Karpas-422 (cell line): ENCODE results near the gene TUBB3. TPM values are rescaled to one million over a fixed set of nuclear protein-coding genes. Genes with fewer than 3 reads are reported as not detected.
A peak's percentile ranks its signal among the peaks of the same experiment; 100 is the strongest.

Source experiments
- DNase-seq: peaks from one replicate; pipeline ENCODE4 v3.0.0-alpha.2; 2015
- H2AFZ ChIP-seq: fragments of 200-600 bp; sonication (generic); 2 replicates; pipeline ENCODE4 v1.6.1; 2014; ENCODE audit warnings: antibody characterized with exemption, low read length, mixed read lengths
- H3K27ac ChIP-seq: fragments of 200-600 bp; sonication (generic); 2 replicates; pipeline ENCODE4 v1.5.1; 2014; ENCODE audit warnings: mild to moderate bottlenecking, low read length, moderate library complexity
- H3K27me3 ChIP-seq: fragments of 200-600 bp; sonication (generic); 2 replicates; pipeline ENCODE4 v1.6.1; 2014; ENCODE audit warnings: low read length, mixed read lengths
- H3K36me3 ChIP-seq: fragments of 200-600 bp; sonication (generic); 2 replicates; pipeline ENCODE4 v1.6.1; 2014; ENCODE audit warnings: low read length, mixed read lengths; ENCODE audit not compliant: insufficient read depth
- H3K4me1 ChIP-seq: fragments of 200-600 bp; sonication (generic); 2 replicates; pipeline ENCODE4 v1.6.1; 2014; ENCODE audit warnings: mild to moderate bottlenecking, low read length, mixed read lengths
- H3K4me2 ChIP-seq: fragments of 200-600 bp; sonication (generic); 2 replicates; pipeline ENCODE4 v1.6.1; 2014; ENCODE audit warnings: low read length, low read depth, mild to moderate bottlenecking; ENCODE audit not compliant: poor library complexity, severe bottlenecking
- H3K4me3 ChIP-seq: fragments of 200-600 bp; sonication (generic); 2 replicates; pipeline ENCODE4 v1.5.1; 2014; ENCODE audit warnings: mild to moderate bottlenecking, antibody characterized with exemption, low read length, mixed read lengths
- H3K79me2 ChIP-seq: fragments of 200-600 bp; sonication (generic); 2 replicates; pipeline ENCODE4 v1.6.1; 2014; ENCODE audit warnings: mild to moderate bottlenecking, low read length, mixed read lengths
- H3K9ac ChIP-seq: fragments of 200-600 bp; sonication (generic); 2 replicates; pipeline ENCODE4 v1.6.0; 2014; ENCODE audit warnings: low read length
- H3K9me2 ChIP-seq: fragments of 200-600 bp; sonication (generic), shearing (Covaris generic); replicated peaks from 2 replicates; pipeline ENCODE4 v1.6.0; 2014; ENCODE audit warnings: mild to moderate bottlenecking, low read length, moderate library complexity; ENCODE audit not compliant: insufficient read depth
- H3K9me3 ChIP-seq: fragments of 300-700, 200-600 bp; sonication (generic); 2 replicates; pipeline ENCODE4 v1.6.1; 2014; ENCODE audit warnings: low read length, mixed read lengths
- H4K20me1 ChIP-seq: fragments of 200-600 bp; sonication (generic); 2 replicates; pipeline ENCODE4 v1.6.1; 2014; ENCODE audit warnings: mild to moderate bottlenecking, antibody characterized with exemption, low read length, low read depth; ENCODE audit not compliant: insufficient read depth
- total RNA-seq: library from RNA; depleted of rRNA; stranded (reverse); fragments of >200 nt; shearing (Covaris generic); gene quantifications from 2 replicates; pipeline ENCODE4 v1.2.3, GENCODE V29; 2014; ENCODE audit warnings: low replicate concordance

The TUBB3 gene
- total RNA-seq, 1 experiment from 2014 or later = 210 TPM

DNA sequence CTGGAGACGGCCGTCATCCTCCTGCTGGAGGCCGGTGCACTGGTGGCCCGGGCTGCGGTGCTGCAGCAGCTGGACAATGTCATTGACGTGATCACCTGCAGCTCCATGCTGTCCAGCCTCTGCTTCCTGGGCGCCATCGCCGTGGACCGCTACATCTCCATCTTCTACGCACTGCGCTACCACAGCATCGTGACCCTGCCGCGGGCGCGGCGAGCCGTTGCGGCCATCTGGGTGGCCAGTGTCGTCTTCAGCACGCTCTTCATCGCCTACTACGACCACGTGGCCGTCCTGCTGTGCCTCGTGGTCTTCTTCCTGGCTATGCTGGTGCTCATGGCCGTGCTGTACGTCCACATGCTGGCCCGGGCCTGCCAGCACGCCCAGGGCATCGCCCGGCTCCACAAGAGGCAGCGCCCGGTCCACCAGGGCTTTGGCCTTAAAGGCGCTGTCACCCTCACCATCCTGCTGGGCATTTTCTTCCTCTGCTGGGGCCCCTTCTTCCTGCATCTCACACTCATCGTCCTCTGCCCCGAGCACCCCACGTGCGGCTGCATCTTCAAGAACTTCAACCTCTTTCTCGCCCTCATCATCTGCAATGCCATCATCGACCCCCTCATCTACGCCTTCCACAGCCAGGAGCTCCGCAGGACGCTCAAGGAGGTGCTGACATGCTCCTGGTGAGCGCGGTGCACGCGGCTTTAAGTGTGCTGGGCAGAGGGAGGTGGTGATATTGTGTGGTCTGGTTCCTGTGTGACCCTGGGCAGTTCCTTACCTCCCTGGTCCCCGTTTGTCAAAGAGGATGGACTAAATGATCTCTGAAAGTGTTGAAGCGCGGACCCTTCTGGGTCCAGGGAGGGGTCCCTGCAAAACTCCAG lies 3.4 kb upstream of the TUBB3 start:
- Histone ChIP-seq H3K79me2 (peaks cover 7% of the 10 kb centered on the region), H3K4me1 (peaks cover 55% of the 10 kb centered on the region), H3K27ac (no peak overlapping the region), H2AFZ (no peak overlapping the region), H3K36me3 (no peaks in the 10 kb centered on the region), H3K4me2 (no peak overlapping the region), H4K20me1 (peaks cover 25% of the 10 kb centered on the region), H3K9me2 (no peaks in the 10 kb centered on the region), H3K9me3 (no peaks in the 10 kb centered on the region), H3K27me3 (no peaks in the 10 kb centered on the region), H3K4me3 (no peak overlapping the region), H3K9ac (no peak overlapping the region)
- DNase-seq = no peak

DNA sequence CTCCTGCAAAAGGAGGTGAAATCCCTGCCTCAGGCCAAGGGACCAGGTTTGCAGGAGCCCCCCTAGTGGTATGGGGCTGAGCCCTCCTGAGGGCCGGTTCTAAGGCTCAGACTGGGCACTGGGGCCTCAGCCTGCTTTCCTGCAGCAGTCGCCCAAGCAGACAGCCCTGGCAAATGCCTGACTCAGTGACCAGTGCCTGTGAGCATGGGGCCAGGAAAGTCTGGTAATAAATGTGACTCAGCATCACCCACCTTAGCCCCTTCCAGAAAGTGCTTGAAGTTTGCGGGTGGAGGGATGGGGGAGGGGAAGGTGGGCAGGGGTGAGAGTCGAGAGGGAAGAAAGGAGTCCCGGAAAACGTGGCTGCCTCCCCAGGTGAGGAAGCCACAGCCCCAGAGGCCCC lies 2.4 kb upstream of the TUBB3 start:
- no peak overlapping the region for H3K4me3 ChIP-seq
- H3K9me2 ChIP-seq = no peaks in the 10 kb centered on the region
- peaks cover 25% of the 10 kb centered on the region for H4K20me1 ChIP-seq
- H3K9me3 ChIP-seq = no peaks in the 10 kb centered on the region
- peaks cover 63% of the 10 kb centered on the region for H3K4me1 ChIP-seq
- no peak overlapping the region for H2AFZ ChIP-seq
- no peaks in the 10 kb centered on the region for H3K36me3 ChIP-seq
- no peak overlapping the region for H3K4me2 ChIP-seq
- no peaks in the 10 kb centered on the region for H3K27me3 ChIP-seq
- peaks cover 12% of the 10 kb centered on the region for H3K79me2 ChIP-seq
- no peak overlapping the region for H3K27ac ChIP-seq
- DNase-seq = no peak
- peak overlapping the region; percentile 20; the same call in 1 of the 2 replicates for H3K9ac ChIP-seq

DNA sequence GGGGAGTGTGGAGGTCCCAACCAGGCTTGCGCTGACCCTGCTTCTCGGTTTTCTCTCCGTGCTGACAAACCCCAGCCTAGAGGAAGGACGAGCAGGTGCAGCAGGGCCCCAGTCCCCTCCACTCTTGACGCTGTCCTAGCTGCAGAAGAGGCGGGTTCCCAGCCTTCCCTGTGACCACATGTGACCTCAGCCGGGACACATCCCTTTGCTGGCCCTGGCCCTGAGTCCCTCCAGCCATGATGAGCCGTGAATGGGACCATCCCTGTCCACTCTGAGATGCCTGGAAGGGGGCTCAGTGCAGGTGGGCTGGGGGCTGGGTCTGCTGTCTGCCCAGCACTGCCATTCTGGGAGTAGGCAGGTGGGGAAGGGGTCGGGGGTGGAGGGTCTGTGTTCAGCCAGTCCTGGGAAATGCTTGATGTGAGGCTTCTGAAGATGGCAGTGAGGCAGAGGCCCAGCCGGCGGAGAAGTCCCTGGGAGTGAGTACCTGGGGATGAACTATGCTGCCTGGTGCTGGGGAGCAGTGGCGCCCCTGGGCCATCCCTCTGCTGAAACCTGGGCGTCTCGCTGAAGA lies 1.9 kb upstream of the TUBB3 start:
- Histone ChIP-seq H4K20me1 (peaks cover 26% of the 10 kb centered on the region), H3K4me2 (peak overlapping the region; percentile 85), H3K9ac (peak overlapping the region; percentile 94), H3K27ac (no peak overlapping the region), H3K9me3 (no peaks in the 10 kb centered on the region), H3K27me3 (no peaks in the 10 kb centered on the region), H3K4me1 (peaks cover 66% of the 10 kb centered on the region), H3K4me3 (peak overlapping the region; percentile 98; the same call in 1 of the 2 replicates), H2AFZ (no peak overlapping the region), H3K9me2 (no peaks in the 10 kb centered on the region), H3K36me3 (no peaks in the 10 kb centered on the region), H3K79me2 (peaks cover 14% of the 10 kb centered on the region)
- no peak for DNase-seq

DNA sequence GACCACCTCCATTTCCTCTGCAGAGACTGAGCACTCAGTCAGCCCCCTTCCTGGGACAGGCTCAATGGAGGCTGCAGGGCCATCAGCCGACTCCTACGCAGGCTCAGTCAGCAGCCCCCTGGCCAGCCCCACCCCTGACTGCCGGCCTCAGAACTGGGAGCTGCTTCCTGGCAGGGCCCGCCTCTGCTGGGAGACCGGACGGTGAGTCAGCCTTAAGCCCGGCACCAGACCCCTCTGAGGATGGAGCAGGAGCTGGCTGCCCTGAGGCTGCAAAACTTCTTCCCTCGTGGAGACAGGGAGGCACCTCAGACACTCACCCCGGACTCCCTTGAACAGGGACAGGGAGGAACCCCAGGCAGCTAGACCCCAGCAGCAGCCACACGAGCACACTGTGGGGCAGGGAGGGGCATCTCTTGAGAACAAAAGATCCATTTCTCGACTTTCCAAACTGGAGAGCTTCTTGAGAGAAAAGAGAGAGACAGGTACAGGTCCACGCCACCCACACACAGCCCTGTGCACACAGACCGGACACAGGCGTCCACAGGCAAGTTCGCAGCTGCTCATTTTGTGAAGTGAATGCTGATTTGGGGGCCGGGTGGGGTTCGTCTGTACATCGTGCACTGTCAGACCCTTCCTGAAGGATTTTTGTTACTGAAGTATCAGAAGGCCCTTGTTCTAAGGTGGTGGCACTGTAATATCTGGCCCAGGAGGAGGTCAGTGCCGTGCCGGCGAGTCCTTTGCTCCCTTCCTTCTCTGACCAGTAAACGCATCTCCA lies 1.3 kb upstream of the TUBB3 start:
- no peaks in the 10 kb centered on the region for H3K9me2 ChIP-seq
- peak overlapping the region; percentile 85 for H3K4me2 ChIP-seq
- peaks cover 19% of the 10 kb centered on the region for H3K79me2 ChIP-seq
- H3K9me3 ChIP-seq = no peaks in the 10 kb centered on the region
- peak overlapping the region; percentile 98; the same call in 1 of the 2 replicates for H3K4me3 ChIP-seq
- H3K27ac ChIP-seq = no peak overlapping the region
- H3K4me1 ChIP-seq = peaks cover 71% of the 10 kb centered on the region
- H3K36me3 ChIP-seq = no peaks in the 10 kb centered on the region
- peak overlapping the region; percentile 94 for H3K9ac ChIP-seq
- no peak for DNase-seq
- peaks cover 31% of the 10 kb centered on the region for H4K20me1 ChIP-seq
- H3K27me3 ChIP-seq = no peaks in the 10 kb centered on the region
- H2AFZ ChIP-seq = no peak overlapping the region

DNA sequence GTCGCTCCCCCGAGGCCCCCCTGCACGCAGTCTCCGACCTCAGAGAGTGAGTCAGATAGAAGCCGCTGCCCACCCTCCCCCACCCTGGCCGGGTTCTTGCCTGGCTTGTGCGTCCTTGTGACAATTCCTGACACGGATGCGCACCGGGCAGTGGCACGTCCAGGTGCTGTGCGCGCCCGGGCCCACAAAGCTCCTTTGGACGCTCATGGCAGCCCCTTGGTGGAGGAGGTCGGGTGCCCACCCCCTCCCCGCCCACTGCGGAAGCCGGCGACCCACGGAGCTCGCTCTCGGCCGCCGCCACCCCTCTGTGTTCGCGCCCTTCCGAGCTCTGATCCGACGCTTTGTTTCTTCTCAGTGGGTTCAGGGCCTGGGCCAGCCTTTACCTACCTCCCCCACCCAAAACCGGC lies 662 bp upstream of the TUBB3 start:
- peaks cover 67% of the 10 kb centered on the region for H3K4me1 ChIP-seq
- no peaks in the 10 kb centered on the region for H3K27me3 ChIP-seq
- H3K9me3 ChIP-seq = no peaks in the 10 kb centered on the region
- peak overlapping the region; percentile 98 for H3K4me3 ChIP-seq
- H3K9ac ChIP-seq = peak overlapping the region; percentile 94
- peaks cover 2% of the 10 kb centered on the region for H3K36me3 ChIP-seq
- H2AFZ ChIP-seq = no peak overlapping the region; the same call in 1 of the 2 replicates
- peak overlapping the region; percentile 85 for H3K4me2 ChIP-seq
- peak overlapping the region; percentile 34; the same call in 1 of the 2 replicates for H3K27ac ChIP-seq
- peaks cover 21% of the 10 kb centered on the region for H3K79me2 ChIP-seq
- no peak for DNase-seq
- H4K20me1 ChIP-seq = peaks cover 33% of the 10 kb centered on the region
- no peaks in the 10 kb centered on the region for H3K9me2 ChIP-seq

DNA sequence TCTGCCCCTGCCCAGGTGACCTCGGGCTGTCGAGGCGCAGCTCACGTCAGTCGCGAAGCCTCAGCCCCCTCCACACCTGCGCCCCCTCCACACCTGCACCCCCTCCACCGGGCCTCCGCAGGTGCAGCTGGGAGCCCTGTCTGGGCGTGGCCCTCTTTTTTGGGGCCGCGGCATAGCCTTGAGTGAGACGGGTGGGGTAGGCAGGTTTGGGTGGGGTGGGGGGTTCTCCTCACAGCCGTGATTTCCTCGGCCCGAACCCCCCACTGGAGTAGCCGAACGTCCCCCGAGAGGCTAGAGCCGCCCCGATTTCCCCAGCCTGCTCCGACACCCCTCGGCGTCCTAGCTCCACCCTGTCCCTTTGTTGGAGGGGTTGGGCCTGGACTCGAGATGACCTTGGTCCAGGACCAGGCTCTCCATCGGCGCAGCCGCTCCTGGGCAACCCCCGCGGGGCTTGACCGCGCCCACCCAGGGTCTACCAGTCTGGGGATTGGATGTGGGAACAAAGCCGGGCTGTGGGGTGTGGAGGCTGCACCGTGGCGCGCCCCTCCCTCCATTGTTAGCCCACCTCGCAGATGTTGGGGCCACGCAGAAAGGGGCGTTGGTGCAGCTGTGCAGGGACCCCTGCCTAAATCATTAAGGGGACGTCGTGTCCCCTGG lies 626 bp downstream of the TUBB3 start:
- peak overlapping the region; percentile 94 for H3K9ac ChIP-seq
- H3K4me2 ChIP-seq = peak overlapping the region; percentile 85
- H3K9me2 ChIP-seq = no peaks in the 10 kb centered on the region
- H3K79me2 ChIP-seq = peaks cover 29% of the 10 kb centered on the region
- H4K20me1 ChIP-seq = peaks cover 44% of the 10 kb centered on the region
- H3K4me3 ChIP-seq = peak overlapping the region; percentile 98
- peak overlapping the region; percentile 99 for H3K27ac ChIP-seq
- no peaks in the 10 kb centered on the region for H3K9me3 ChIP-seq
- peaks cover 9% of the 10 kb centered on the region for H3K36me3 ChIP-seq
- H2AFZ ChIP-seq = no peak overlapping the region
- peaks cover 54% of the 10 kb centered on the region for H3K4me1 ChIP-seq
- H3K27me3 ChIP-seq = no peaks in the 10 kb centered on the region
- peak; percentile 73 for DNase-seq

DNA sequence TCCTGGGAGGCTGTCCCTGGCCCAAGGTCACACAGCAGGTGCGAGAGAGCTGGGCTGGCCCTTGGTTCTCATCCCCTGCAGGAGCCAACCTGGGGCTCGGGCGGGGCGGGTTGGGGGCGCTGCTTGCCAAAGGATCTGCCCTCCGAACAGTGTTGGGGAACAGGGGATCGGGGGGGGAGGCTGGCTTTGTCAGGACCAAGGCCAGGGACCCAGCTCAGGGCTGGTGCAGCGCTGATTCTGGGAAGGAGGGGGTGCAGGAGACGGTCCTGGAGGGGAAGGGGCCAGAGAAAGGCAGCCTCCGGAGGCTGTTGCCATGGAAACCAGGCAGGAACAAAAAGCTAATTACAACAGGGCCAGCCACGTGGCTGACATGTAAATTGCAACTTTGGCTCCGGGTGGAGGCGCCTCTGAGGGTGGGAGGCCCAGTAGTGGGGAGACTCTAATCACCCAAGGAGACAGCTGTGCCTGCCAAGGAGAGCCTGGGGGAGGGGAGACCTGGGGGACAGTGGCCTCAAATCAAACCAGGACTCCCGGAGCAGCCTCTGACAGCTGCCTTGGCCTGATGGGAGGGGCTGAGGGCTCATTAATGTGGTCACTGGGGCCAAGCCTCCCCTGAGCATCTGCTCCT lies 1.3 kb downstream of the TUBB3 start:
- DNase-seq = peak; percentile 98
- peaks cover 53% of the 10 kb centered on the region for H3K4me1 ChIP-seq

More for the DNA sequence above, 1.3 kb downstream of the TUBB3 start:
- peak overlapping the region; percentile 85 for H3K4me2 ChIP-seq
- peak overlapping the region; percentile 94 for H3K9ac ChIP-seq
- H2AFZ ChIP-seq = no peak overlapping the region
- H3K4me3 ChIP-seq = peak overlapping the region; percentile 98
- H3K27ac ChIP-seq = peak overlapping the region; percentile 99
- peaks cover 49% of the 10 kb centered on the region for H4K20me1 ChIP-seq
- peaks cover 29% of the 10 kb centered on the region for H3K79me2 ChIP-seq
- peaks cover 14% of the 10 kb centered on the region for H3K36me3 ChIP-seq
- no peaks in the 10 kb centered on the region for H3K9me2 ChIP-seq
- no peaks in the 10 kb centered on the region for H3K27me3 ChIP-seq
- no peaks in the 10 kb centered on the region for H3K9me3 ChIP-seq
